ENCODE results near the gene HENMT1.
A peak's percentile ranks its signal among the peaks of the same experiment; 100 is the strongest.

Gene HENMT1

GRCh38 chr1:108624069-108624468 is 36.8 kb downstream of the HENMT1 start:
- DNase-seq: no peak

GRCh38 chr1:108617724-108618056 is 43.2 kb downstream of the HENMT1 start:
- DNase-seq: no peak

- no peak for DNase-seq
These were observed 43.7 kb downstream of the HENMT1 start for GRCh38 chr1:108617008-108617723.

- no peak for DNase-seq
These were observed 45.3 kb downstream of the HENMT1 start for GRCh38 chr1:108615544-108615943.

- no peak for DNase-seq
These were observed 48.4 kb downstream of the HENMT1 start for GRCh38 chr1:108612496-108612895.

- DNase-seq: no peak
These were observed 48.9 kb downstream of the HENMT1 start for GRCh38 chr1:108611984-108612383.

GRCh38 chr1:108610073-108610472 is 50.8 kb downstream of the HENMT1 start:
- no peak for DNase-seq

- DNase-seq: peak; percentile 54
These were observed 51.3 kb downstream of the HENMT1 start for GRCh38 chr1:108609483-108610049.

GRCh38 chr1:108606478-108606877 is 54.4 kb downstream of the HENMT1 start:
- DNase-seq: no peak

- DNase-seq: no peak
These were observed 55.3 kb downstream of the HENMT1 start for GRCh38 chr1:108605633-108606032.

- DNase-seq: no peak
These were observed 59.0 kb downstream of the HENMT1 start for GRCh38 chr1:108601708-108602410.

- no peak for DNase-seq
These were observed 60.4 kb downstream of the HENMT1 start for GRCh38 chr1:108600504-108600903.

GRCh38 chr1:108598340-108598739 is 62.6 kb downstream of the HENMT1 start:
- DNase-seq: no peak
